GM12891 (cell line): Measurements from ENCODE around the gene QRSL1.
A peak's percentile ranks its signal among the peaks of the same experiment; 100 is the strongest.

Experiments
- PAX5 ChIP-seq: IDR thresholded peaks from 2 replicates; pipeline ENCODE4 v1.6.1; 2011; ENCODE audit warnings: low read length, moderate library complexity, mild to moderate bottlenecking; ENCODE audit not compliant: insufficient read depth, severe bottlenecking
- POLR2A ChIP-seq: IDR thresholded peaks from 2 replicates; pipeline ENCODE4 v1.6.1; 2011; ENCODE audit warnings: low read depth, low read length, control low read depth
- POLR2AphosphoS5 ChIP-seq: IDR thresholded peaks from 2 replicates; pipeline ENCODE4 v1.6.1; 2011; ENCODE audit warnings: low read depth, low read length, control low read depth
- POU2F2 ChIP-seq: IDR thresholded peaks from 2 replicates; pipeline ENCODE4 v1.6.1; 2011; ENCODE audit warnings: low read depth, mild to moderate bottlenecking, control low read depth, low read length, moderate library complexity
- TAF1 ChIP-seq: IDR thresholded peaks from 2 replicates; pipeline ENCODE4 v1.6.1; 2011; ENCODE audit warnings: low read depth, low read length, control low read depth

- no peak for TF ChIP-seq POLR2A
- TF ChIP-seq POU2F2, result no peak
- TF ChIP-seq POLR2AphosphoS5, result no peak
- no peak for TF ChIP-seq TAF1
- peak; percentile 26 for TF ChIP-seq PAX5
Measured at GRCh38 chr6:106626485-106626884, 2.9 kb upstream of the QRSL1 start.
